NK-92 (cell line): ENCODE data around the gene NME7.

Experiments used
- DNase-seq: peaks from one replicate; lab custom pipeline; 2025; ENCODE audit not compliant: unreplicated experiment; lab: John Stamatoyannopoulos, UW

Gene NME7

DNA sequence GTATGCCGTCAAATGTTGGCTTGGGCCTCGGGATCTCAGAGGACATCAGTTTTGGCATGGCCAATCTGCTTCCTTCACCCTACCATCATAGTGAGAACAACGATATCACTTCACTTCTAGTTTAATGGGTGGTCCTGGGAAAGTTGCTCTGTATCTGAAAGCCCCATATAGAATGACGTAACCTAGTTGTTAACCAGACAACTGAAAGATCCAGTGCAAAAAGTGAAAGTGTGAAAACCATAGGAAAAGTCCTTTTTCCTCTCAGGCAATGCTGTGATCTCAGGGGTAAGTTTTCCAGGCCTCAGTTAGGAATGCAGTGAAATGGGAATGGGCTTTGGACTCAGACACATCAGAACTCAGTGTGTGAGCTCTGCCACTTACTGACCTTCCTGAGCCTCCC, 279.7 kb downstream of the NME7 start:
- DNase-seq, result no peak

- DNase-seq, result no peak
Observed at GRCh38 chr1:169086603-169087455, 280.8 kb downstream of the NME7 start.

DNA sequence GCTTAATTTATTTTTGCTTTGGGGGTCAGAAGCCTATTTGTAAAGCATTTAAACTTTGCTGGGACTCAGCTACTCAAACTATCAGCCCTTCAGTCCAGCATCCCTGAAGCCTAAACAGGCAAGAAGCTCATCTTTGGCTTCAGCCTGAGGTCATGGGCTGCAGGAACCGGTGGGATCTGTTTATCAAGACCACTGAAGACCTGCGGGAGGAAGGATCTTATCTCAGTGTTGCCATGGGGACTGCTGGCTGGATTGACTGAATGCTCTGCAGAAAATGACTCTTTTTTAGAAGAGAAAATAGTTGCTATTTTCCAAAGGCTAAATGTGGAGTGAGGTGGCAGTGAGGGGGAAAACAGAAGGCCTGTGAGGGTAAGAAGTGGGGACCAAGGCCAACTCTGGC, 281.7 kb downstream of the NME7 start:
- no peak for DNase-seq
